ENCODE measurements around the gene SORCS3. TPM values are rescaled to one million over a fixed set of nuclear protein-coding genes. Genes with fewer than 3 reads are reported as not detected.

The SORCS3 gene
- total and polyA plus RNA-seq, 2 donors (not counting 1 experiment from before 2014, with no cell fraction given) = not detected

DNA sequence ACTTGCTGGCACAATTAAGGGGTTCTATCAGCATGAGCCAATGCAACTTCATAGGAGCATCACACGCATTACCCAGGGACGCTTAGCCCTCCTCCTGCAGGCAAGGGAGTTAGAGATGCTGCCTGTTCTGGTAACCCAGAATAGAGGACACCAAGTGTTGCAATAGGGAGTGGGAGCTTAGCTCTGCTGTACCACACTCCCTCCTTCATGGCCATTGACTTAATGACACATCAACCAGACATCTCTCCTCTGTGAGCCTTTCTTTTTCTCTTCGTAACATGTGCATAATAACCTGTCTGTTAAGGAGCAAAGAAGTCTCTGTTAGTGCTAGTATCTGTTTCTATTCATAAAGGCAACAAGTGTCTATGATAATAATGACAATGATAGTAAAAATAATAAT is 282.4 kb downstream of the SORCS3 start:
- no peaks in the 10 kb centered on the region for H3K79me2 ChIP-seq (ENCODE audit: control insufficient read depth, insufficient read depth, low read length)
- no peak overlapping the region for H3K4me3 Mint-ChIP-seq
- no peaks in the 10 kb centered on the region for H3K36me3 ChIP-seq (replicated peaks in 1 of 2; ENCODE audit: control extremely low read depth in 1 of 2, control insufficient read depth in 1 of 2, extremely low read depth in 1 of 2, insufficient read depth in 2 of 2, low read length in 1 of 2)
- ChIA-PET CTCF (no interaction called here), POLR2A (no interaction called here)
- no peak overlapping the region for H2AFZ ChIP-seq (ENCODE audit: insufficient read depth, low read depth, low read length, poor library complexity, severe bottlenecking)
- intact Hi-C loops (cut with micrococcal nuclease) = loop anchor here (10.0 kb wide), 1 partner anchor 1209 kb away; no protein-coding TSS in a partner anchor
- H3K4me1 Mint-ChIP-seq = no peaks in the 10 kb centered on the region
- no peak overlapping the region for H3K27ac ChIP-seq (ENCODE audit: low read length in 2 of 2)
- WGBS (ENCODE audit: insufficient coverage) = 100% methylated on average over 1 of the region's 3 CpGs
- H3K4me2 ChIP-seq (replicated peaks; ENCODE audit: low read depth, low read length, poor library complexity, severe bottlenecking) = no peak overlapping the region
- DNase-seq = no peak
- no peaks in the 10 kb centered on the region for H4K20me1 ChIP-seq (ENCODE audit: control insufficient read depth, insufficient read depth, low read length, poor library complexity, severe bottlenecking)
- H3K9me3 Mint-ChIP-seq (ENCODE audit: insufficient read depth) = no peaks in the 10 kb centered on the region
- no peak overlapping the region for H3K27ac Mint-ChIP-seq
- no peak overlapping the region for H3K4me3 ChIP-seq (ENCODE audit: control extremely low read depth in 1 of 5, extremely low read depth in 1 of 5, insufficient read depth in 1 of 5, low read depth in 2 of 5, low read length in 4 of 5)
- H3K9me3 ChIP-seq (ENCODE audit: control extremely low read depth in 1 of 3, control insufficient read depth in 2 of 3, insufficient read depth in 1 of 3, low read length in 2 of 3) = no peaks in the 10 kb centered on the region
- no peak overlapping the region for H3K9ac ChIP-seq (ENCODE audit: low read length)
- TF ChIP-seq EZH2 (IDR thresholded peaks at IDR 0.05; ENCODE audit: borderline replicate concordance, insufficient read depth, low read depth, low read length, poor library complexity, severe bottlenecking) = no peak
- TF ChIP-seq, protein P1, sequence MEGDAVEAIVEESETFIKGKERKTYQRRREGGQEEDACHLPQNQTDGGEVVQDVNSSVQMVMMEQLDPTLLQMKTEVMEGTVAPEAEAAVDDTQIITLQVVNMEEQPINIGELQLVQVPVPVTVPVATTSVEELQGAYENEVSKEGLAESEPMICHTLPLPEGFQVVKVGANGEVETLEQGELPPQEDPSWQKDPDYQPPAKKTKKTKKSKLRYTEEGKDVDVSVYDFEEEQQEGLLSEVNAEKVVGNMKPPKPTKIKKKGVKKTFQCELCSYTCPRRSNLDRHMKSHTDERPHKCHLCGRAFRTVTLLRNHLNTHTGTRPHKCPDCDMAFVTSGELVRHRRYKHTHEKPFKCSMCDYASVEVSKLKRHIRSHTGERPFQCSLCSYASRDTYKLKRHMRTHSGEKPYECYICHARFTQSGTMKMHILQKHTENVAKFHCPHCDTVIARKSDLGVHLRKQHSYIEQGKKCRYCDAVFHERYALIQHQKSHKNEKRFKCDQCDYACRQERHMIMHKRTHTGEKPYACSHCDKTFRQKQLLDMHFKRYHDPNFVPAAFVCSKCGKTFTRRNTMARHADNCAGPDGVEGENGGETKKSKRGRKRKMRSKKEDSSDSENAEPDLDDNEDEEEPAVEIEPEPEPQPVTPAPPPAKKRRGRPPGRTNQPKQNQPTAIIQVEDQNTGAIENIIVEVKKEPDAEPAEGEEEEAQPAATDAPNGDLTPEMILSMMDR (IDR thresholded peaks at IDR 0.05) = no peak
- H3K4me1 ChIP-seq (ENCODE audit: control insufficient read depth in 2 of 2, insufficient read depth in 2 of 2, low read length in 2 of 2) = no peaks in the 10 kb centered on the region
- H3K27me3 Mint-ChIP-seq = no peaks in the 10 kb centered on the region
- no peak for ATAC-seq (ENCODE audit: low read depth)
- H3K27me3 ChIP-seq (replicated peaks in 1 of 4; ENCODE audit: control extremely low read depth in 1 of 4, control insufficient read depth in 3 of 4, insufficient read depth in 4 of 4, low read length in 3 of 4) = no peaks in the 10 kb centered on the region

DNA sequence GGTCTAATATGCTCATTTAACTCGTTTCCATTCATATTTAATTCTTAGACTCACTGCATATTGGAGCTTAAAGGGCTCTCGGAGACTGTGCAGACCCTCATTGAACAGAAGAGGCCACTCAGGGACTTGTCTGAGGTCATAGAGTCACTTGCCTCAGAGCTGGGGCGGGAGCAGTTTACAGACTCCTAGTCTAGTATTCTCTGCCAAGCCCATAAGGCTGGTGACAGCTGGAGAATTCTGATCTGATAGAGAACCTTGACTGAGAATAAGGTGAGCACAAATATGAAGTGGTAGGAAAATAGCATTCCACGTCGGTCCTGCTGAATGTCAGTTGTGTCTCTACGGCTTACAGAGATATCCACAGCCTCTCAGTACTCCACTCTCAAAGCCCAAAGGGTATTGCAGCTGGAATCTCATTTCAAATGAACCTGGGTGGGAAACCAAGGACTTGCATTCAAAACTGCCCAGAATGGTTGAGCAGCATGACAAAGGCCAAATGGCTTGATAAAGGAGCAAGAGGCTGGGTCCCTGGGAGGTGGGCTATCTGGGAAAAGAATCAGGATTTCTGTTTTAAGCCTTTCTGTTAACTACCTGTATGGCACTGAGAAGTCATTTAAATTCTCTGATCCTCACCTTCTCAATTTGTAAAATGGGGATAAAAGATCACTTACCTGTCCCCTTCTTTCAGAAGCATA is 283.2 kb downstream of the SORCS3 start:
- H3K27ac ChIP-seq (ENCODE audit: low read length in 2 of 2) = no peak overlapping the region
- no peaks in the 10 kb centered on the region for H3K9me3 ChIP-seq (ENCODE audit: control extremely low read depth in 1 of 3, control insufficient read depth in 2 of 3, insufficient read depth in 1 of 3, low read length in 2 of 3)
- intact Hi-C loops (cut with micrococcal nuclease) = loop anchor here (10.0 kb wide), 1 partner anchor 1209 kb away; no protein-coding TSS in a partner anchor
- no peaks in the 10 kb centered on the region for H3K9me3 Mint-ChIP-seq (ENCODE audit: insufficient read depth)
- no peak overlapping the region for H3K4me3 ChIP-seq (ENCODE audit: control extremely low read depth in 1 of 5, extremely low read depth in 1 of 5, insufficient read depth in 1 of 5, low read depth in 2 of 5, low read length in 4 of 5)
- H3K27me3 Mint-ChIP-seq = no peaks in the 10 kb centered on the region
- H3K27me3 ChIP-seq (replicated peaks in 1 of 4; ENCODE audit: control extremely low read depth in 1 of 4, control insufficient read depth in 3 of 4, insufficient read depth in 4 of 4, low read length in 3 of 4) = no peaks in the 10 kb centered on the region
- ATAC-seq (ENCODE audit: low read depth) (no peak), DNase-seq (no peak)
- H3K4me1 ChIP-seq (ENCODE audit: control insufficient read depth in 2 of 2, insufficient read depth in 2 of 2, low read length in 2 of 2) = no peaks in the 10 kb centered on the region
- no peaks in the 10 kb centered on the region for H3K79me2 ChIP-seq (ENCODE audit: control insufficient read depth, insufficient read depth, low read length)
- H3K36me3 ChIP-seq (replicated peaks in 1 of 2; ENCODE audit: control extremely low read depth in 1 of 2, control insufficient read depth in 1 of 2, extremely low read depth in 1 of 2, insufficient read depth in 2 of 2, low read length in 1 of 2) = no peaks in the 10 kb centered on the region
- H4K20me1 ChIP-seq (ENCODE audit: control insufficient read depth, insufficient read depth, low read length, poor library complexity, severe bottlenecking) = no peaks in the 10 kb centered on the region
- no peak overlapping the region for H3K27ac Mint-ChIP-seq
- no peak overlapping the region for H3K9ac ChIP-seq (ENCODE audit: low read length)
- POLR2A ChIA-PET = no interaction called here
- H3K4me3 Mint-ChIP-seq = no peak overlapping the region
- H2AFZ ChIP-seq (ENCODE audit: insufficient read depth, low read depth, low read length, poor library complexity, severe bottlenecking) = no peak overlapping the region
- H3K4me2 ChIP-seq (replicated peaks; ENCODE audit: low read depth, low read length, poor library complexity, severe bottlenecking) = no peak overlapping the region
- 93% methylated on average over 2 of the region's 6 CpGs for WGBS (ENCODE audit: insufficient coverage)
- TF ChIP-seq, protein P1 (IDR thresholded peaks at IDR 0.05) = no peak
- TF ChIP-seq EZH2 (IDR thresholded peaks at IDR 0.05; ENCODE audit: borderline replicate concordance, insufficient read depth, low read depth, low read length, poor library complexity, severe bottlenecking) = no peak
- no peaks in the 10 kb centered on the region for H3K4me1 Mint-ChIP-seq
- CTCF ChIA-PET = interaction anchor here (0.6 to 1.9 kb wide), 2 partner anchors 8 to 13 kb away, joined by 3 to 5 read pairs; no protein-coding TSS in a partner anchor

Measured in B cell (primary cell).